ENCODE results near the gene JAML.

DNA sequence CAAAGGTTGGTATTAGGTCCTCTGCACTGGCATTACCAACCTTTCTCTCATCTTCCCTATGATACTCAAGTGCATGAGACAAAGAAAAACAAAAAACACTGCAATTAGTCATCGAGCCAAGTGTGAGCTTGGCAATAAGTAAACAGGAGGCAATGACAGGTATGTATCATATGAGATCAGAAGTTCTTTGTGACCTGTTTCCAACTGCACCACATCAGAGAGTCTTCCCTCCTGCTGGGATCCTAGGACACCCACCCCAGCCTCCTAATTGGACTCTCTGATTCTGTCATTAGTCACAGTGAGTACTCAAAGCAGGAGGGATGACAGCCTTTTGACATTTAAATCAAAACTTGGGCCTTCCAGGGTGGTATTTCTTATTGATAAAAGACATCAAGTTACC lies 7.8 kb upstream of the JAML start:
- TF ChIP-seq EZH2 (IDR thresholded peaks at IDR 0.05; ENCODE audit: borderline replicate concordance, low read length) = no peak
- TF ChIP-seq, protein P1, sequence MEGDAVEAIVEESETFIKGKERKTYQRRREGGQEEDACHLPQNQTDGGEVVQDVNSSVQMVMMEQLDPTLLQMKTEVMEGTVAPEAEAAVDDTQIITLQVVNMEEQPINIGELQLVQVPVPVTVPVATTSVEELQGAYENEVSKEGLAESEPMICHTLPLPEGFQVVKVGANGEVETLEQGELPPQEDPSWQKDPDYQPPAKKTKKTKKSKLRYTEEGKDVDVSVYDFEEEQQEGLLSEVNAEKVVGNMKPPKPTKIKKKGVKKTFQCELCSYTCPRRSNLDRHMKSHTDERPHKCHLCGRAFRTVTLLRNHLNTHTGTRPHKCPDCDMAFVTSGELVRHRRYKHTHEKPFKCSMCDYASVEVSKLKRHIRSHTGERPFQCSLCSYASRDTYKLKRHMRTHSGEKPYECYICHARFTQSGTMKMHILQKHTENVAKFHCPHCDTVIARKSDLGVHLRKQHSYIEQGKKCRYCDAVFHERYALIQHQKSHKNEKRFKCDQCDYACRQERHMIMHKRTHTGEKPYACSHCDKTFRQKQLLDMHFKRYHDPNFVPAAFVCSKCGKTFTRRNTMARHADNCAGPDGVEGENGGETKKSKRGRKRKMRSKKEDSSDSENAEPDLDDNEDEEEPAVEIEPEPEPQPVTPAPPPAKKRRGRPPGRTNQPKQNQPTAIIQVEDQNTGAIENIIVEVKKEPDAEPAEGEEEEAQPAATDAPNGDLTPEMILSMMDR (IDR thresholded peaks at IDR 0.05; ENCODE audit: low read length) = no peak

Measured in OCI-LY1 (cell line).